ENCODE results near the gene ENPP1.
"Not testable (repeated sequence)": the region's sequence is repeated elsewhere in the genome, so short reads cannot be mapped to it uniquely, and the experiment has no call there.

ENPP1 gene

DNA sequence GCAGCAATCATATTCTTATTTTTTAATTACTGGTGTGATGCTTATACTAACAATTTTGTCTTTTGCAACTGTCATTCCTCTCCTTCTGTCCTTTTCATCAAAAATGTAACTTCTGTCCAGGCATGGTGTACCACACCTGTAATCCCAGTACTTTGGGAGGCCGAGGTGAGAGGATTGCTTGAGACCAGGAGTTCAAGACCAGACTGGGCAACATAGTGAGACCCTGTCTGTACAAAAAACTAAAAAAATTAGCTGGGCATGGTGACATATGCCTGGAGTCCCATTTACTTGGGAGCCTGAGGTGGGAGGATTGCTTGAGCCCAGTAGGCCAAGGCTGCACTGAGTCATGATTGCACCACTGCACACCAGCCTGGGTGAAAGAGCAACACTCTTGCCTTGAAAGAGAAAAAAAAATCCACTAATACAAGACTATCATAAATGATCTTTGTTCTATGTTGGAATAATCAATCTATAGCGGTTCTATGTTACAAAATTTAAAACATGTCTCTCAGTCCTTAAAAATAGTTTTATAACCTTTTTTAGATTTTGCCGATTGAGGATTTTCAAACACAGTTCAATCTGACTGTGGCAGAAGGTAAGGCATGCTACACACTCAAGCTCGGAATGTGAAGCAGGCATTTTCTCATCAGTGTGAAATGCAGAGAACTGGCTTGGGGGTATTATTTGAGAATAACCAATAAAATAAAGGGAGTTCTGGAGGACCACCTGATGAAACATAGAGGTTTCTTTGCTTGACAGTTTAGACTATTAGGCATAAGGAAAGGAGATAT is 70.4 kb downstream of the ENPP1 start:
- DNase-seq (ENCODE audit: low spot score), result no peak

DNA sequence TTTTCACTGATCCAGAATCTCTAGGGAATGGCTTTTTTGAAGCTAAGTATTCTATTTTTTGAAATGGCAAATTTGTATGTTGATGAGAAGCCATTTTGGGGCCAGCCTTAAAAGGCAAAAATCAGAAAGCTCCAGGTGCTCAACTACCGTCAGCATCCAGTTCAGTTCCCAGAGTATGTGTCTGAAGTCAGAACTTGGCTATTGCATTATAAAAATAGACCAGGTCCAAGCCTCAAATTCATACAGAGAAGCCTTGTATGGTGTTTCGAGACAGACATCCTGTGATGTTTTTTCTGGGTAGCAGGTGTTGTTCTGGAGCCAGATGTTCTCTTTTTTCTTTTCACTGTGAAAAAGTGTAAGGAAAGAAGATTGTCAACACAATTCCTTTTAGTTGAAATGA is 75.2 kb downstream of the ENPP1 start:
- no peak for DNase-seq (ENCODE audit: low spot score)

DNA sequence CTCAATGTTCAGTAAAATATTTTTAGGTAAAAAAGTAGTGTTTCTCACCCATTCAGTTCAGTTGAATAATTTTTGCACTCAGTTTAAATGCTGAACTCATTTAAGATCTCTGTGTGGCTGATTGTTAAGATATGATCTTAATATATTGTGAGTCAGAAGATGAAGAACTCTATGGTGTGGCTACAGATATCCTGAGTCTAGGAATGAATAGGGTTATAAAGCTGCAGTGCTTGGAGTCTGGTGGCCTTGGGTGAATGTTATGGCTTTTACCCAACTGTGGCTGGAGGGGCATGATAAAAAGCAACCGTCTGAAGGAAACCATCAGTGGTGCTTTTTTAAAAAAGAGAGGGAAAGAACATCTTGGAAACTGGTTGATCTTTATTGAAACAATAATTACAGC is 77.4 kb downstream of the ENPP1 start:
- no peak for DNase-seq (ENCODE audit: low spot score)

DNA sequence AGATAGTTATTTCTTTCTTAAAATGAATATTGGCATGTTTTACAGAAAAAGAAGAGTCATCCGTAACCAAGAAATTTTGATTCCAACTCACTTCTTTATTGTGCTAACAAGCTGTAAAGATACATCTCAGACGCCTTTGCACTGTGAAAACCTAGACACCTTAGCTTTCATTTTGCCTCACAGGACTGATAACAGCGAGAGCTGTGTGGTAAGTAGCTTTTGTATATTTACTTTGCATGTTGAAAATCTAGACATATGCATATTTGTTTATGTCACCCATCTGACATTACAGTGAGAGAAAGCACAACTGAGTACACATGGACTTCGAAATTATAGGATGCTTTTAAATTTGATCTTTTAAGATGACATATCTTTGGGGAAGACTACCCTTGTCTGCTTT is 78.7 kb downstream of the ENPP1 start:
- DNase-seq (ENCODE audit: low spot score), result no peak

DNA sequence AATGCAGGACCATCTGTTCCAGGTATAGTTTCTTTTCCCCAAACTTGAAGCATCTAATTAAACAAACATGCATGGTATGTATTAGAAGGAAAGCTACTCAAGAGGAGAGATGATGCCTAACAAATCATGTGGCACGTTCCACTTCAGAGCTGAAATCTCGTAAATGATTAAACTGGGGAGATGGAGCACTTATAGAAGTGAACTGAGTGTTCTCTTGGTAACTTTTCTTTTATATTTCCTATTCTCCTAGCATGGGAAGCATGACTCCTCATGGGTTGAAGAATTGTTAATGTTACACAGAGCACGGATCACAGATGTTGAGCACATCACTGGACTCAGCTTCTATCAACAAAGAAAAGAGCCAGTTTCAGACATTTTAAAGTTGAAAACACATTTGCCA is 82.3 kb downstream of the ENPP1 start:
- no peak for DNase-seq (ENCODE audit: low spot score)

DNA sequence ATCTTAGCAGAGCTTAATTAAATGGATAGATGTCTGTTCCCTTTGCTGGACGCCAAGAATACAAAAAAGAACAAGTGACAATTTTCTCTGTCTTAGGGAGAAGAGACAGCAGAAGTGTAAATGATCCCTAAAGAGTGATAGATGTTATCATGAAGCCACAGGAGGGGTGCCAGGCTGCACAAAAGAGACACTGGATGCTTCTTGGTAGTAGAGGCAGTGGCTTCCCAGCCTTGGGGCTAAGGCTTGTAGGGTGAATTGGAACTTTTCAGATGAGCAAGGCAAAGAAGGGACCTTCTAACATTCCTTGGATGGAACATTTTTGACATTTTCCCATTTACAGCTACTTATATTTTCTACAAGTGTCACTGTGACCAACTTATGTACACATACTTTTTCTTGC is 85.4 kb downstream of the ENPP1 start:
- no peak for DNase-seq (ENCODE audit: low spot score)

DNA sequence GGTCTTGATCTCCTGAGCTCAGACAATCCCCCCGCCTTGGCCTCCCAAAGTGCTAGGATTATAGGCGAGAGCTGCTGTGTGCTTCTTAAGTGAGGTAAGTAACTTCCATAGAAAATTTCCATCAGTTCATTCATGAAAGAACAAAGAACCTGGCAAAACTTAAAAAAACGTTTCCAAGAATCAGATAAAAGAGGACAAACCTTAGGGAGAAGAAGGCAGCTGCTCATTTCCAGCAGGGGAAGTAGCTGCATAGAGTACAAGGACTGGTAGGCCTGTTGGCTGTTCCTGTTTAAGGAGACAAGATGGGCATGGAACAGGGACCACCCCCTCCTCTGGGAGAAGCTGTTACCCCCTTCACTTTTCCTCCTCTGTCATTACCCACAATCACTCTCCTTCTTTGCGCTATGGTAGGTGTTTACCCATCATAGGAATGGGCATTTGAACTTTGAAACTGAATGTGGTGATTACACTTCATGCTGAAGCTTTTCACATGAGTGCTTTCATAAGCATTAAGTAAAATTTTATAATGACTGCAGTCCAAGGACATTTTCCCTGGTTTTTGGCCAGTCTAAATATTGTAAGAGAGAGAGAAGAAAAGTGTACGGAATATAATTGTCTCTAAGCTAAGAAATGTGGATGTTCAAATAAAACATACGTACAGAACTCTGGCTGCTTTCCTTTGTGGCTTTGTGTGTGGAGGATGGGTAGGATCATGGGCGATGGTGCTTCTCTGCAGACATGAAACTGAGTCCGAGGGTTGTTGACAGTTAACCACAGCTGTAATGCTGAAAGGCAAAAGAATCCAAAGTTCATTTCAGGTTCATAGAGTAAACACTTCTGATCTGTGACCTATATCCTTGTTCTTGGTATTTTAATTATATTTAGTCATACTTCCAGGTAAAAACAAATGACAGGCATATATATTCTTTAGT is 86.9 kb downstream of the ENPP1 start:
- DNase-seq (ENCODE audit: low spot score), result no peak

DNA sequence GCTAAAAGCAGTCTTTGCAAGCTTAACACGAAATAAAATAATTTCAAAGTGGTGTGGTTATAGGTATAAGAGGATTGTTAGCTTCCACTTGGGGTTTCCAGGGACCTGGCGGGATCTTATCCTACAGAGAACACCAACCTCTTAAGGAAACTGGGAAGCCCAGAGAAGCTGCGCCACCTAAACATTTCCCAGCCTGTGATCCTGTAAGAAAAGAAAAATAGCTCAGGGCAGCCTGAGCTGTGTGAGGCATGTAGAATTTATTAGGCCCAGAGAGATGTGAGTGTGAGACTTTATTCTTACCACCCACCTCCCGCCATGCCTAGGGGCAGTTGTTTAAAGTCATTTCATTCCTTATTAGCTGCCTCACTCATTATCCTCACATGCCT is 89.2 kb downstream of the ENPP1 start:
- no peak for DNase-seq (ENCODE audit: low spot score)

DNA sequence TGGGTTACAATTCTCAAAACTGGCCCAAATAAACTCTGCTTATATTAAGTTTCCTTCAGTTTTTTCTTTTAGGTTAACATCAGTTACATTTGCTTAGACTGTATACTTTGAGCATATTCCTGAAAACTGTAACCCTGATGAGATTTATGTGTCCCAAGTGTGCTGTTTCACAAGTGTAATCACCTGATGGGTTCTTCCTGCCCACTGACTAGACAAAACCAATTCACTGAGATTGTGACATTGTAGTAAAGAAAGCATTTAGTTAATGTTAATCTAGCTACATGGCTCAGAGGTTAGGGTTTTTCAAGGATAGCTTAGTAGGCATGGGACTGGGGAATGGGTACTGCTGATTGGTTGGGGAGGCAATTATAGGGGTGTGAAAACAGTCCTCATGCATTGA is 89.8 kb downstream of the ENPP1 start:
- DNase-seq (ENCODE audit: low spot score), result no peak

DNA sequence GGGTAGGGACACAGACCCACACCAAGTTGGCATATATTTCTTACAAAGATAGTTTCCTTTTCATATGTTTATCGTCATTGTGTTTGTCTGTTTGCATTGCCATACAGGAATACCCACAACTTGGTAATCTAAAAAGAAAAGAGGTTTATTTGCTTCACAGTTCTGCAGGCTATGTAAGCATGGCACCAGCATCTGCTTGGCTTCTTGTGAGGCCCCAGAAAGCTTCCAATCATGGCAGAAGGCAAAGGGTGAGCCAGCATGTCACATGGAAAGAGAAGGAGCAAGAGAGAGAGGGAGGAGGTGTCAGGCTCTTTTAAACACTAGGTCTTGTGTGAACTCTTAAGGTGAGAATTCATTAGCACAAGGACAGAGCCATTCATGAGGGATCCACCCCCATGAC is 90.9 kb downstream of the ENPP1 start:
- no peak for DNase-seq (ENCODE audit: low spot score)

DNA sequence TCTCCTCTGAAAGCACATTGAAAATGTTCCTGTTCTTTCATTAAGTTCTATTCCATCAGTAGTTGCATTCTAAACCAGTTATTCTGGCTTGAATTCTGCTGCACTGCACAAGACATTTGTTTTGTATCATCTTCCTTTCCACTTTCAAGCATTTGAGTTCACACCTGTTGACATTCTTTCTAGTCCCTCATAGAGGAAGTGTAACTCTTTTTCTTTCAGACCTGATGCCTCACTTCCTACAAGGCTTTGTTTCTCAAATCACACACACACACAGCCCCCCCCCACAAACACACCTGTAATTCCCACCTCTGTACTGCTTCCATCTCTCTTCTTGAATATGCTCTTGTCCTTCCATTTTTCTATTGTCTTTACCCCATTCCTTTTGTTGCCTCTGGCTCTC is 92.4 kb downstream of the ENPP1 start:
- DNase-seq (ENCODE audit: low spot score), result no peak

DNA sequence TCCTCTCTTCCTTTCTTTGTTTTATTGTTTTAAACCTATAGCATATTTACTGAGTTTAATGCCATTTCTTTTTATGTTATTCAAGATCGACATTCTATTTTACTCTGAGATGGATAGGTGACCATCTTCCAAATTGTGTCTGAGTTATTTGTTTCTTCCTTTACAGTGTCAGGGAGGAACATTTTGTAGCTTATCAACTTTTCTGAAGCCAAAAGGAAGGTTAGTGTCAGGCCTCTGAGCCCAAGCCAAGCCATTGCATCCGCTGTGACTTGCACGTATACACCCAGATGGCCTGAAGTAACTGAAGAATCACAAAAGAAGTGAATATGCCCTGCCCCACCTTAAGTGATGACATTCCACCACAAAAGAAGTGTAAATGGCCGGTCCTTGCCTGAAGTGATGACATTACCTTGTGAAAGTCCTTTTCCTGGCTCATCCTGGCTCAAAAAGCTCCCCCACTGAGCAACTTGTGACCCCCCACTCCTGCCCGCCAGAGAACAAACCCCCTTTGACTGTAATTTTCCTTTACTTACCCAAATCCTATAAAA is 93.6 kb downstream of the ENPP1 start:
- not testable (repeated sequence) for DNase-seq (ENCODE audit: low spot score)

DNA sequence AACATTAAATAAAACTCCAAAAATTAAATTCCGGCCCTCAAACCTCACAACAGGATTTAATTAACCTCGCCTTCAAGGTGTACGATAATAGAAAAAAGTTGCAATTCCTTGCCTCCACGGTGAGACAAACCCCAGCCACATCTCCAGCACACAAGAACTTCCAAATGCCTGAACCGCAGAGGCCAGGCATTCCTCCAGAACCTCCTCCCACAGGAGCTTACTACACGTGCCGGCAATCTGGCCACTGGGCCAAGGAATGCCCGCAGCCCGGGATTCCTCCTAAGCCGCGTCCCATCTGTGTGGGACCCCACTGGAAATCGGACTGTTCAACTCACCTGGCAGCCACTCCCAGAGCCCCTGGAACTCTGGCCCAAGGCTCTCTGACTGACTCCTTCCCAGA is 95.9 kb downstream of the ENPP1 start:
- not testable (repeated sequence) for DNase-seq (ENCODE audit: low spot score)

DNA sequence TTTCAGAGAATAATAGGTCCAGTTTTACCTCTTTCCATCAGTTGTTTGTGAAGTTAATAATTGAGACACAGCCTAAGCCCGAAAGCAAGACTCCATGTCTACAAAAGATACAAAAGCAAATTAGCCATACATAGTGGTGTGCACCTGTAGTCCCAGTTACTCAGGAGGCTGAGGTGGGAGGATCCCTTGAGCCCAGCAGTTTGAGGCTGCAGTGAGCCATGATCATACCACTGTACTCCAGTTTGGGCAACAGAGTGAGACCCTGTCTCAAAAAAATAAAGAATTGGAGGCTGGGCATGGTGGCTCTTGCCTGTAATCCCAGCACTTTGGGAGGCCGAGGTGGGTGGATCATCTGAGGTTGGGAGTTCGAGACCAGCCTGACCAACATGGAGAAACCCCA is 101.0 kb downstream of the ENPP1 start:
- DNase-seq (ENCODE audit: low spot score), result not testable (repeated sequence)

DNA sequence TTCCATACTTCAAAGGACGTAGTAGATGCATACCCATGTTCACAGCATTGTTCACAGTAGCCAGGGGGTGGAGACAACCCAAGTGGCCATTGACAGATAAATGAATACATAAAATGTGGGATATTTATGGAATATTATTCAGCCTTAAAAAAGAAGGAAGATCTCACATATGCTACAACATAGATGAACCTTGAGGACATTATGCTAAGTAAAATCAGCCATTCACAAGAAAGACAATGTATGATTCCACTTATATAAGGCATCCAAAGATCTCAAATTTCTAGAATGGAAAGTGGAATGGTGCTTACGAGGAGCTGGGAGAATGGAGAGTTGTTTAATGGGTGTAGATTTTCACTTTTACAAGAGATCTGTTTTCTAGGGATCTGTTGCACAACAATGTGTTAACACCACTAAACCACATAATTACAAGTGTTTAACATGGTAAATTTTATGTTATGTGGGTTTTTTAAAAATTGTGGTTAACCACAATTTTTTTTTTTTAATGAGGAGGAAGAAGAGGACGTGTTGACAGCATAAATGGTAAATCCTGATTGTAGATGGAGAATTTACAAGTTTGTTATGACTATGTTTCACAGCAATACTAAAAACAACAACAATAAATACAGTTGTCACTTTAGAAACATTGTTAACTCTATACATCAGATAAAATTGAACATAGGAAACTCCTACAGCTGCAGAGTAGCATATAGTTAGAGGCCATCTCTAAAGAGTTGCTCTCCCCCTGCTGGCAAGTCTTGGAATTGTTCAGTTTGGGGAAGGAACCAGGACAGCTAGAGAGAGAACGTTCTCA is 101.8 kb downstream of the ENPP1 start:
- peak; percentile 77 for DNase-seq (ENCODE audit: low spot score)

DNA sequence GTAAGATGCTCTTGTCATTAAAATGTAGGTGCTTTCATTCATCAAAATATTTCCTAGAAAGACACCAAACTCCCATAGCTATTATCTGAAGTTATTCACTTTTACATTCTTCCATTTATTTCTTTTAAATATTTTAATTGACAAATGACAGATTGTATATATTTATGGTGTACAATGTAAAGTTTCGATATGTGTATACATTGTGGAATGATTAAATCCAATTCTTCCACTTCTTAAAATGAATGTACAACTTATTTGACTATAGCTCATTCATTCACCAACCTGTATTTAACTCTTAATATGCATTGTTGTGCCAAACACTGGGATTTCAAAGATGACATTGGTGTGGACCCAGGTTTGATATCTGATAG is 102.4 kb downstream of the ENPP1 start:
- DNase-seq (ENCODE audit: low spot score), result no peak

DNA sequence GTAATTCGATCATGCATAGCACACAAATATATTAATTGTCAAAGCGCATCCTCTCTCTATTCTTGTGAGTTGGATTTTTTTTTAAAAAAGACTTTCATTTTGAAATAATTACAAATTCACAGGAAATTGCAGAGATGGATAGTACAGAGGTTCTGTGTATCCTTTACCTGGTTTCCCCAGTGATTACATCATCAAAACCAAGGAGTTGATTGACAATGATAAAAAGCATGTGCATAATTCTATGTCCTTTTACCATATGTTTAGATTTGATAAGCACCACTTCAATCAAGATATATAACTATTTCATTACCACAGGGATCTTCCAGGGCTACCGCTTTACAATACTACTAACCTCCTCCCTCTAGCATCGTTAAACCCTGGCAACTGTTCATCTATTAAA is 103.1 kb downstream of the ENPP1 start:
- DNase-seq (ENCODE audit: low spot score), result no peak

DNA sequence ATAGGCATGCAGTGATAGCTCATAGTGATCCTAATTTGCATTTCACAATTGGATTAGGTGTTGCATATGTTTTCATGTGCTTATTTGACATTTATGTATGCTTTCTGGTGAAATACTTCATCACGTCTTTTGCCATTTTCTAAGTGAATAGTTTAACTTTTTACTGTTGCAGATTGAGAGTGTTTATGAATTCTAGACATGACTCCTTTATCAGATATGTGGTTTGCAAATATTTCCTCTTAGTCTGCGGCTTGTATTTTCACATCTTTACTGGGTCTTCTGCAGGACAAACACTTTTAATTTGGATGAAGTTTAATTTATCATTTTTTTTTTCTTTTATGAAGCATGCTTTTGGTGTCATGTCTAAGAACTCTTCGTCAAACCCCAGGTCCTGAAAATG is 104.1 kb downstream of the ENPP1 start:
- DNase-seq (ENCODE audit: low spot score), result no peak

DNA sequence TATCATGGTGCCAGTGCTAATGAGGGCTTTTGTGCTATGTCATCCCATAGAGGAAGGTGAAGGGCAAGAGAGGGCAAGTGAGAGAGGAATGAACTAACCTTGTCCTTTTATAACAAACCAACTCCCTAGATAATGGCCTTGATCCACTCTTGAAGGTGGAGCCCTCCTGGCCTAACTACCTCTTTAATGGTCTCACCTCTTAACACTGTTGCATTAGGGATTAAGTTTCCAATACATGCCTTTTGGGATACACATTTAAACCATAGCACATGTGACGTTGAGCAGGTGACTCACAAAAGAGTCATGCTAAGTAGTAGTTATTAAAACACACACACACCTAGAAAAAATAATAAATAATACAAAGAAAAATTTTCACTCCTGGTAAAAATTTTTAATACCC is 106.4 kb downstream of the ENPP1 start:
- DNase-seq (ENCODE audit: low spot score), result no peak

DNA sequence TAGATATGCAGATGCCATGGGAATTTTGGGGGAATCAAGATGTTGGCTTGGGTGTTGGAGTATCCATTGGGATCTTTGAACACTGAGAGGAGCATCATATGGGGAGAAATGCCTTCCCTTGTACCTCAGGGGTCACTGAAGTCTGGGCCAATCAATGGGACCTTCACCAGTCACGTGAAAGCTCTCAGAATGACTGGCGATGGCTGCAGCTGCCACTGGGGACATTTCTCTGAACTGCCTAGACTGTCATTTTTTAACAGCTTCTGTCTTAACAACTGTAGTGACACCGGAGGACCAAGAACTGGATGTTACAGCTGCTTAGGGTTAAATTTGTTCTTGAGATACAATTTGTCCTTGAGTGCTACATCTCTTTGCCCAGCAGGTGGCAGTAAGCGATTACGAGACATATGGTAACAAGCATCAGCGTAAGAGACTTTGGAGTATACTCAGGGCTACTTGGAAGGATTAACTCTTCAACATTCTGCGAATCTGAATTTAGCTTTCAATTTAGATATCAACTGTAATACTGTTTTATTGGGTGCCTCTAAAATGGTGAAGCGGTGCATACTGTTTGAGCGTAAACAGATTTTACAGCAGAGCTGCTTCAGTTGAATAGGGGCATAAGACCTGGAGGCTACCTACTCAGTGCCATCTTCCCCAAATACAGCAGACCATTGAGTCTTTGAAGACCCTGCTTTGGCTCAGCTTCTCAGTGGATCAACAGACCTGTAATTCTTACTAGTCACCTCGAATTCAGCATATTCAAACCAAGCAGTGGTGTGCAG is 107.3 kb downstream of the ENPP1 start:
- DNase-seq (ENCODE audit: low spot score), result peak; percentile 56

DNA sequence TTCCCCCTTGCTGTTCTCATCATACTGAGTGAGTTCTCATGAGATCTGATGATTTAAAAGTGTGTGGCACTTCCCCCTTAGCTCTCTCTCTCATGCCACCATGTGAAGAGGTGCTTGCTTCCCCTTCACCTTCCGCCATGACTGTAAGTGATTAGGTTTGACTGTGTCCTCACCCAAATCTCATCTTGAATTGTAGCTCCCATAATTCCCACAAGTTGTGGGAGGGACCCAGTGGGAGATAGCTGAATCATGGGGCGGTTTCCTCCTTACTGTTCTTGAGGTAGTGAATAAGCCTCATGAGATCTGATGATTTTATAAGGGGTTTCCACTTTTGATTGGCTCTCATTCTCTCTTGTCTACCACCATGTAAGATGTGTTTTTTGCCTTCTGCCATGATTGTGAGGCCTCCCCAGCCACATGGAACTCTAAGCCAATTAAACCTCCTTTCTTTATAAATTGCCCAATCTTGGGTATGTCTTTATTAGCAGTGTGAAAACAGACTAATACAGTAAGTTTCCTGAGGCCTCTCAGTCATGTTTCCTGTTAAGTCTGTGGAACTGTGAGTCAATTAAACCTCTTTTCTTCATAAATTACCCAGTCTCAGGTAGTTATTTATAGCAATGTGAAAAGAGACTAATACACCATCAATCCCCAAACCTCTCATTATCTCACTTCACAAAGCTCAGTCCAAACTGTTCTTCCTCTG is 108.4 kb downstream of the ENPP1 start:
- not testable (repeated sequence) for DNase-seq (ENCODE audit: low spot score)
